GM12892 (cell line): ENCODE measurements around the gene ARMC9.

Experiments used
- POLR2A ChIP-seq: IDR thresholded peaks from 2 replicates; pipeline ENCODE4 v1.6.1; 2011; ENCODE audit warnings: low read depth, low read length, control low read depth
- TAF1 ChIP-seq: IDR thresholded peaks from 2 replicates; pipeline ENCODE4 v1.6.1; 2011; ENCODE audit warnings: low read depth, mild to moderate bottlenecking, control low read depth, low read length, borderline replicate concordance

- no peak for TF ChIP-seq TAF1
- no peak for TF ChIP-seq POLR2A
Observed at GRCh38 chr2:231161252-231161839, 37.1 kb upstream of the ARMC9 start.
